ENCODE results near the gene FCSK. TPM values are rescaled to one million over a fixed set of nuclear protein-coding genes. Genes with fewer than 3 reads are reported as not detected.

Gene FCSK
- total RNA-seq, 1 experiment from 2014 or later = 13.7 TPM

DNA sequence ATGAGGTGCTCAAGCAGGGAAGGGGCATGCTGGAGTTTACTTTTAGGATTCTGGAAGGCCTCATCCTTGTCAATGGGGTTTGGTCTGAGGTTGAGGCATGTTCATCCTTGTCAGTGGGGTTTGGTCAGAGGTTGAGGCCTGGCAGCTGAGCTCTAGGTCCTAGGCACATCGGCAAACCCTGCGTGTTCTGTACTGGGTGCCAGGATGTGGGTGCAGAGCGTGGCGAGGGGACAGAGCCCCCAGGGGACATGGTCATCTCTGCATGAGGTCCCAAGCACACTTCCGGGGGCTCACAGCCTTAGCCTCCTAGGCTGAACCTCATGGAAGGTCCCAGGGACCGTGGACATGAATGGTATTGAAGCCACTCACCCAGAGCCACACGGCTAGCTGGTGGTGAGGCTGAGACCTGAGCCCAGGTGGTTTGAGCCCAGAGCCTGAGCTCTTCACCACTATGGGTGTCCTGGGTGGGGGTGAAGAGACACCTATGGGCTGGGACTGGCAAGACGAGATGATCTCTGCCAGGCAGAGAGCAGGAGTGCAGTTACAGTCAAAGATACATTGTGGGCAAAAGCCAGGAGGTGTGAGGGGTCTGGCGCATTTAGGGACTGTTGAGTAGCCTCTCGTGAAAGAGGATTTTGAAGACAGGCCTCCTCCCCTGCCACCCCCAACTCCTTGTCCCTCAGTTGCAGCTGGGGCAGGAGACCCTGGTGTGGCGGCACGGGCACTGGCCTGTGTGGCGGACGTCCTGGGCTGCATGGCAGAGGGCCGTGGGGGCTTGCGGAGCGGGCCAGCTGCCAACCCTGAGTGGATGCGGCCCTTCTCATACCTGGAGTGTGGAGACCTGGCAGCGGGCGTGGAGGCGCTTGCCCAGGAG, 19.3 kb downstream of the FCSK start:
- H3K36me3 Mint-ChIP-seq (ENCODE audit: insufficient read depth, unreplicated experiment) = peaks cover 17% of the 10 kb centered on the region
- TF ChIP-seq, protein P1, sequence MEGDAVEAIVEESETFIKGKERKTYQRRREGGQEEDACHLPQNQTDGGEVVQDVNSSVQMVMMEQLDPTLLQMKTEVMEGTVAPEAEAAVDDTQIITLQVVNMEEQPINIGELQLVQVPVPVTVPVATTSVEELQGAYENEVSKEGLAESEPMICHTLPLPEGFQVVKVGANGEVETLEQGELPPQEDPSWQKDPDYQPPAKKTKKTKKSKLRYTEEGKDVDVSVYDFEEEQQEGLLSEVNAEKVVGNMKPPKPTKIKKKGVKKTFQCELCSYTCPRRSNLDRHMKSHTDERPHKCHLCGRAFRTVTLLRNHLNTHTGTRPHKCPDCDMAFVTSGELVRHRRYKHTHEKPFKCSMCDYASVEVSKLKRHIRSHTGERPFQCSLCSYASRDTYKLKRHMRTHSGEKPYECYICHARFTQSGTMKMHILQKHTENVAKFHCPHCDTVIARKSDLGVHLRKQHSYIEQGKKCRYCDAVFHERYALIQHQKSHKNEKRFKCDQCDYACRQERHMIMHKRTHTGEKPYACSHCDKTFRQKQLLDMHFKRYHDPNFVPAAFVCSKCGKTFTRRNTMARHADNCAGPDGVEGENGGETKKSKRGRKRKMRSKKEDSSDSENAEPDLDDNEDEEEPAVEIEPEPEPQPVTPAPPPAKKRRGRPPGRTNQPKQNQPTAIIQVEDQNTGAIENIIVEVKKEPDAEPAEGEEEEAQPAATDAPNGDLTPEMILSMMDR (IDR thresholded peaks at IDR 0.05; ENCODE audit: unreplicated experiment) = no peak
- peaks cover 13% of the 10 kb centered on the region for H3K4me1 Mint-ChIP-seq (ENCODE audit: insufficient read depth, unreplicated experiment)
- no peak overlapping the region for H3K27ac Mint-ChIP-seq (ENCODE audit: low read depth, unreplicated experiment)
- CTCF ChIA-PET = interaction anchor here (0.5 to 0.9 kb wide), 3 partner anchors 13 to 297 kb away, joined by 3 to 5 read pairs (median 3); no protein-coding TSS in a partner anchor
- intact Hi-C loops (cut with micrococcal nuclease) = no loop called here
- no peak for DNase-seq (ENCODE audit: unreplicated experiment)
- H3K4me3 Mint-ChIP-seq (ENCODE audit: unreplicated experiment) = no peak overlapping the region
- POLR2A ChIA-PET = no interaction called here
- no TSS peak for BruUV-seq (replicated peaks)
- H3K9me3 Mint-ChIP-seq (ENCODE audit: unreplicated experiment) = no peaks in the 10 kb centered on the region
- H3K27me3 Mint-ChIP-seq (ENCODE audit: insufficient read depth, unreplicated experiment) = no peaks in the 10 kb centered on the region

DNA sequence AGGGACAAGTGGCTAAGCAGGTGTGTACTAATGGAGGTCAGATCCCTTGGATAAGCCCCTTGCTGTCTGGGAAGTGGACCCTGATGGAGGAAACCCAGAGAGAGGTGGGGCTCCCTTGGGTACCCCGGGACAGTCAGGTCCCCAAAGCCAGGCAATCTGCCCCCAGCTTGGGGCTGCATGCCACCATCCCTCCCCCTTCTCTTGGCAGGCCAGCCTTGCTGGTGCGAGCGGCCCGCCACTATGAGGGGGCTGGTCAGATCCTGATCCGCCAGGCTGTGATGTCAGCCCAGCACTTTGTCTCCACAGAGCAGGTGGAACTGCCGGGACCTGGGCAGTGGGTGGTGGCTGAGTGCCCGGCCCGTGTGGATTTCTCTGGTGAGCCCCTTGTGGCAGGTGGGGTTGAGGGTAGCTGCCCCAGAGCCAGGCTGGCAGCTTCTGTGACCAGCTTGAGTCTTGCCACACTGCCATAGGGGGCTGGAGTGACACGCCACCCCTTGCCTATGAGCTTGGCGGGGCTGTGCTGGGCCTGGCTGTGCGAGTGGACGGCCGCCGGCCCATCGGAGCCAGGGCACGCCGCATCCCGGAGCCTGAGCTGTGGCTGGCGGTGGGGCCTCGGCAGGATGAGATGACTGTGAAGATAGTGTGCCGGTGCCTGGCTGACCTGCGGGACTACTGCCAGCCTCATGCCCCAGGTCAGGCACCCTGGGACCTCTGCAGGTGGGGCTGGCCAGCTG, 20.1 kb downstream of the FCSK start:
- intact Hi-C loops (cut with micrococcal nuclease) = no loop called here
- Mint-ChIP-seq H3K9me3 (ENCODE audit: unreplicated experiment) (no peaks in the 10 kb centered on the region), H3K27me3 (ENCODE audit: insufficient read depth, unreplicated experiment) (no peaks in the 10 kb centered on the region), H3K4me3 (ENCODE audit: unreplicated experiment) (no peak overlapping the region), H3K27ac (ENCODE audit: low read depth, unreplicated experiment) (no peak overlapping the region), H3K36me3 (ENCODE audit: insufficient read depth, unreplicated experiment) (peaks cover 17% of the 10 kb centered on the region), H3K4me1 (ENCODE audit: insufficient read depth, unreplicated experiment) (peaks cover 13% of the 10 kb centered on the region)
- no TSS peak for BruUV-seq (replicated peaks)
- no peak for DNase-seq (ENCODE audit: unreplicated experiment)
- POLR2A ChIA-PET = no interaction called here
- CTCF ChIA-PET = interaction anchor here (0.5 to 0.7 kb wide), 2 partner anchors 25 to 297 kb away, joined by 3 to 5 read pairs; no protein-coding TSS in a partner anchor
- TF ChIP-seq, protein P1 (IDR thresholded peaks at IDR 0.05; ENCODE audit: unreplicated experiment) = no peak

DNA sequence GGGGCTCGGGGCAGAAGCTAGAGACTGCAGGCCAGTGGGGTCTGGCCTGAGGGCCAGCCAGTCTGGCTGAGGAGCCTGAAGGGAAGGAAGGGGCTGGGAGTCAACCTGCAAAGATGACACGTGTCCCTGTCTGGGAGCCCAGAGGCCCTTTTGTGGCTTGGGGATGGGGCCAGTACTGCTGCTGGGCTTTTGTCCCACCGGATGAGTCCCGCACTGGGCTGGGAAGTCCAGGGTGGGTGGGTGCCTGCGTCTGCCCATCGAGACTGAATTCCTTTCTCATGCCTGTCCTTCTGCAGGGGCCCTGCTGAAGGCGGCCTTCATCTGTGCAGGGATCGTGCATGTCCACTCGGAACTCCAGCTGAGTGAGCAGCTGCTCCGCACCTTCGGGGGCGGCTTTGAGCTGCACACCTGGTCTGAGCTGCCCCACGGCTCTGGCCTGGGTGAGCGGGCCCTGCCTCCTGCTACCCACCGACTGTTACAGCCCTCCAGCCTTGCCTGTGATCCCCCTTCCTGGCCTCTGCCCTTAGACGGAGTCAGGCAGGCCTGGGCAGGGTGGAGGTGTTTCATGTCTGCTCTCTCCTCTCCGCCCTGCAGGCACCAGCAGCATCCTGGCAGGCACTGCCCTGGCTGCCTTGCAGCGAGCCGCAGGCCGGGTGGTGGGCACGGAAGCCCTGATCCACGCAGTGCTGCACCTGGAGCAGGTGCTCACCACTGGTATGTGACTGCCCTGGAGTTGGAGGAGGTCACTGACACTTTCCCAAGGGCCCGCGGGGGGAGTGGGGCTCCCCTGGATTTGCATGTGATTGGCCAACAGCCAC, 20.9 kb downstream of the FCSK start:
- H3K27ac Mint-ChIP-seq (ENCODE audit: low read depth, unreplicated experiment) = no peak overlapping the region
- CTCF ChIA-PET = interaction anchor here (0.6 kb wide), 1 partner anchor 17 kb away, joined by 3 read pairs; no protein-coding TSS in a partner anchor
- H3K9me3 Mint-ChIP-seq (ENCODE audit: unreplicated experiment) = no peaks in the 10 kb centered on the region
- H3K27me3 Mint-ChIP-seq (ENCODE audit: insufficient read depth, unreplicated experiment) = no peaks in the 10 kb centered on the region
- DNase-seq (ENCODE audit: unreplicated experiment) = no peak
- no peak overlapping the region for H3K4me3 Mint-ChIP-seq (ENCODE audit: unreplicated experiment)
- POLR2A ChIA-PET = no interaction called here
- TF ChIP-seq, protein P1 (IDR thresholded peaks at IDR 0.05; ENCODE audit: unreplicated experiment) = no peak
- BruUV-seq (replicated peaks) = no TSS peak
- peaks cover 13% of the 10 kb centered on the region for H3K4me1 Mint-ChIP-seq (ENCODE audit: insufficient read depth, unreplicated experiment)
- intact Hi-C loops (cut with micrococcal nuclease) = no loop called here
- peaks cover 16% of the 10 kb centered on the region for H3K36me3 Mint-ChIP-seq (ENCODE audit: insufficient read depth, unreplicated experiment)

Data from MCF 10A (cell line).